ENCODE measurements around the gene CD99.
"Not testable (repeated sequence)": the region's sequence is repeated elsewhere in the genome, so short reads cannot be mapped to it uniquely, and the experiment has no call there.

DNA sequence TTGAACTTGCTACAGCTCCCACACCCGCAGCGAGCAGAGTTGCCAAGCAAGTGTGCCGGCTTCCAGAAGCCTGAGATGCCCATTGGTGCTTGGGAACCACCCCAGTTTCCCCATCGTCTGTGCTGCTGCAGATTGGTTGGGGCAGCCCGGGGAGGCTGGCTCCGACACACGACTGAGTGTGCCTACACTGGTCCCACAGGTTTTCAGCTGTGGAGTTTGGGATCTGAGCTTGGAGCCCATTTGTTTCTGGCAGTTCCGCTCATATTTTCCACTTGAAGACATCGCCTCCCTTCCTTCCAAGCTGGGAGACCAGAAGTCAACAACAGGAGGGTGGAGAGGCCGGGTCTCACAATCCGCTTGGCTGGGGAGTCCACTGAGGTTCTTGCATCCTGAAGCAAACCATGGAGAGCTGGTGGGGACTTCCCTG lies 60.8 kb downstream of the CD99 start, which contains the start of gene XG:
- TF ChIP-seq POLR2A, CTCF (IDR thresholded peaks at IDR 0.05): not testable (repeated sequence)
